Adrenal gland (tissue), 5 donors: ENCODE results near the gene DCP1A.

ENCODE experiments used
- CTCF ChIP-seq, 6 experiments: fragments of 450-650 bp in 4 of 6; fragments of 200-600 bp in 2 of 6; sonication (generic) in 1 of 6; IDR thresholded peaks; 1 replicate in 5 of 6; 2 replicates in 1 of 6; pipeline versions ENCODE4 v1.5.1 to v1.8.0; 2016 to 2021; ENCODE audit warnings: antibody characterized with exemption in 6 of 6, mild to moderate bottlenecking in 2 of 6, moderate library complexity in 1 of 6
- POLR2A ChIP-seq, 2 donors: fragments of 450-650 bp; IDR thresholded peaks; one replicate each; pipeline ENCODE4 v1.6.1; 2017; ENCODE audit warnings: antibody characterized with exemption in 2 of 2, mild to moderate bottlenecking in 2 of 2, moderate library complexity in 1 of 2
- donor health status: DM: no; HTN: no; CAD: no.

- TF ChIP-seq CTCF (IDR thresholded peaks at IDR 0.05) = no peak
- no peak for TF ChIP-seq POLR2A (IDR thresholded peaks at IDR 0.05)
Observed at GRCh38 chr3:53346514-53346913, 829 bp downstream of the DCP1A start.
